GM21381 (cell line): ENCODE measurements around the gene C13orf46.
"Not testable (repeated sequence)": the region's sequence is repeated elsewhere in the genome, so short reads cannot be mapped to it uniquely, and the experiment has no call there.

Source experiments
- ATAC-seq: cut with Tn5 transposase; IDR thresholded peaks from one replicate; pipeline ENCODE4 v1.9.1; 2021; ENCODE audit warnings: mild to moderate bottlenecking, moderate library complexity; ENCODE audit not compliant: unreplicated experiment

The C13orf46 gene

DNA sequence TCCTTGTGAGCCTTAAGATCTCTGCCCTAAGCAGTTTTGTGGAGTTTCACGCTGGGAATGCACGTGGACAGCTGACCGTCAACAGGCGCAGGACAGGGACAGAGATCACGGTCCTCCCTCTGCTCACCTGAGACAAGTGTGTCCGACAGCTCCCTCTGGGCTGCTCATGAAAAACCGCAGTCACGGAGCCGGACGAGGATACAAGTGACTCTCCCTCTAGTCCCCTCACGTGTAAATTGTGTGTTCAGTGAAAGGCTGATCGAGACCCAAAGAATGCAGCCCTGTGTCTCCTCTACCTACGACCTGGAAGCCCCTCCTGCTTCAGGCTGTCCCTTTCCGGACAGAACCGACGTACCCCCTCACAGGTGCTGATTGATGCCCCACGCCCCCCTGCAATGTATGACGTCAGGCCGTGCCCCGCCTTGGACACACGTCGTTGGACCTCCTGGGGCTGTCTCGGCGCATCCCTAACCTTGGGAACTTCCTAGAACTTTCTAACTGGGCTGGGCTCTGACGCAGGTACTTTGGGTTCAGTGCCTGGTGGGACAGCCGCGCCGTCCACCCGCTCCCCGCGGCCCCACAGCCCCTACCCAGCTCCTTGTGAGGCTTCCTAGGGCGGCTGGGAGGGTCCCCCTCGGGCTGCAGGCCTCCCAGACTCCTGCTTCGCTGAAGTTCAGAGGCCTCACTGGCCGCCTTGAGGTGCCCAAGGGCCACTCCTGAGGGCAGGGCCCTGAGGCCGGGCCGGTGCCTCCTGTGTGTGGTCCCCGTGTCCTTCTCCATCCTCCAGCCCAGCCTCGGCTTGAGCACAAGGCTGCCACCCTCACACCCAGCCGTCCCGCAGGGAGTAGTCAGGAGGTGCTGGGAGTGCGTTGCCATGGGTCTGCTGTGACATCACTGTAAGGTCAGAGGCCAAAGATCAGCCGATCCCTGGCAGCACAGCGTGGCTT lies at the start of gene C13orf46:
Gene C13orf46 (minus strand): TSS at position 859 of the 947 bp plus-strand sequence. CDS start 79 bp downstream, at position 780.
- no peak for ATAC-seq

DNA sequence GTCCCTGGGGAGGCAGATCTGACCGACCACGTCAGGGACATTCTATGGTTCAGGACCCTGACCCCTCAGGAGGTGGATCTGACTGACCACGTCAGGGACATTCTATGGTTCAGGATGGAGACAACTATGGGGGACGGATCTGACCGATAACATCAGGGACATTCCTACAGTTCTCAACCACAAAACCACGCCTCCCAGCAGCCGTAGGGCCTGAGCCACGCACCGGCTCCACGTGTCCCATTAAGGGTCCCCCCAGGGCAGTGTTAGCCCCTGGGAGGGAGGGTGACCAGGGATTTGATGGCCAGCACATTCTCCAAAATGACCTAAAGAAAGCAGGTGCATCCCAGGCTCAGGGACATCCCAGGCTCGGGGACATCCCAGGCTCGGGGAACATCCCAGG lies 49.0 kb upstream of the C13orf46 start:
- no peak for ATAC-seq

- no peak for ATAC-seq
Measured at GRCh38 chr13:114022309-114022669, 48.4 kb upstream of the C13orf46 start.

GRCh38 chr13:114021464-114022308 lies 47.8 kb upstream of the C13orf46 start:
- no peak for ATAC-seq

GRCh38 chr13:114020750-114021463 lies 47.0 kb upstream of the C13orf46 start:
- ATAC-seq = no peak

- not testable (repeated sequence) for ATAC-seq
Measured at GRCh38 chr13:114020134-114020533, 46.3 kb upstream of the C13orf46 start.

- ATAC-seq = no peak
Measured at GRCh38 chr13:114019367-114019766, 45.5 kb upstream of the C13orf46 start.

GRCh38 chr13:114018461-114019055 lies 44.7 kb upstream of the C13orf46 start:
- no peak for ATAC-seq

DNA sequence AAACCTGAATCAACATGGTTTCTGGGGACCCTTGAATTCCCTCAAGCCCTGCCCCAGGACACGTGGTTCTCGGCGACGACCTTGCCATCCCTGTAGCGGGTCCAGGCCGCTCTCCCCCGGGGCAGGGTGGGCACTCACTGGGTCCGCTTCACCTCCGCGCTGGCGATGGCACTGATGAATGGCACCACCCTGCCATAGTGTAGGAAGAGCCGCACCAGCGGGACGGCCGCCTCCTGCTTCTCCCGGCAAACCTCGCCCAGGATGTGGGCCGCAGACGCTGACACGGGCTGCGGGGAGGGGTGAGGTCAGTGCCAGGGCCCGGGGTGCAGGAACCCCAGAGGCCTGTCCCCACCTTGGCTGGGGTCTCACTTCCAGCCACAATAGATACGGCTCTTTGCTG lies 44.1 kb upstream of the C13orf46 start:
- no peak for ATAC-seq

DNA sequence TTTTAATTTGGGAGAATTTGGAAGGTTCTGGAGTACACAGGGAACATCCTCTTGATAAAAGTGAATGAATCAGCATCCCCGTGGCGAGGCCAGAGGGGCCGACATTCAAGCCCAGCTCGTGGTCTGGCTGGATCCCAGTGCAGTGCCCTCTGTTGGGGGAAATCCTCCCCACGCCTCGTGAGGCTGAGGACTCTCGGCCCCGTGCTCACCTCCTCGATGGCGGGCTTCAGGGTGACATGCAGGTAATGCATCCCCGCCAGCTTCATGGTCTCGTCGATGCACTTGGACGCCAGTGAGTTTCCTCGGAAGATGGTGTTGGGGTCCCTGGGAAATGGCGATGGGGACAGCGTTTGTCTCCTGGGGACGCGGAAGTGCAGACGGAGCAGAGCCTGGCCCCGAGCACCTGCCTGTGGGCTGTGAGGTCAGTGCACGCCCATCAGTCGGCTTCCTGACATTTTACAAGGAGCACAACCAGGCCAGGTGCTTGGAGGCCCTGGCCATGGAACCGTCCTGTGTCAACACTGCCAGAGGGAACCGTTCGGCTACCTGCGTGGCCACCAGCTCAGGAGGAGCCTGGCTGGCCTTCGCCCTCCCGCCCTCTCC lies 43.3 kb upstream of the C13orf46 start:
- ATAC-seq = no peak

DNA sequence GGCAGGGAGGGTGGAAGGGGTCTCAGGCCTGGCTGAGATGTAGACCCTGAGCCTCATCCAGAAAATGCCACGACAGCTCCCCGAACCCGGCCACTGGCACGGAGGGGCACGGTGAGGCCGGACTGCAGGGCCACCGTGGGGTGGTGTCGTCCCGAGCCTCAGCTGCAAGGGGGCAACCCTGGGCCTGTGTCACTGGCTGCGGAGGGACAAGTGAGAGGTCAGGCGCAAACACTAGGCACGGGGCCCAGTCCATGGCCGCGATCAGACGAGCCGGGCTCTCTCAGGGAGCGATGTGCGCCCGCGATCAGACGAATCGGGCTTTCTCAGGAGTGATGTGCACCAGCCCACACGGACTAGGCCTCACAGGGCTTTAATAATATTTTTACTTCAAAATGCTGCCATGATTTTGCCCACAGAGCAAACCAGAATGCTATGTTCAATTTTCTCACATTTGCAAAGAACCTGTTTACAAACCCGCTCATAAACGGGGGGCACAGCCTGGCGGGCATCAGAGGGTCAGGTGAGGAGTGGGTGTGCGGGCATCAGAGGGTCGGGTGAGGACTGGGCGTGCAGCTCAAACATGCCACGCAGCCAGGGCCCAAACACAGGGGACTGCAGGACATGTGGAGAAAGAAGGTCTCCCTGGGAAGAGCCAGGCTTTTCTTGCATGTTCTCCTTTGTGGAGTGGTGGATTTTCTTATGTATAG lies 42.6 kb upstream of the C13orf46 start:
- ATAC-seq = no peak

- ATAC-seq = no peak
Measured at GRCh38 chr13:114015969-114016295, 42.1 kb upstream of the C13orf46 start.

GRCh38 chr13:114015111-114015968 lies 41.5 kb upstream of the C13orf46 start:
- ATAC-seq = no peak

DNA sequence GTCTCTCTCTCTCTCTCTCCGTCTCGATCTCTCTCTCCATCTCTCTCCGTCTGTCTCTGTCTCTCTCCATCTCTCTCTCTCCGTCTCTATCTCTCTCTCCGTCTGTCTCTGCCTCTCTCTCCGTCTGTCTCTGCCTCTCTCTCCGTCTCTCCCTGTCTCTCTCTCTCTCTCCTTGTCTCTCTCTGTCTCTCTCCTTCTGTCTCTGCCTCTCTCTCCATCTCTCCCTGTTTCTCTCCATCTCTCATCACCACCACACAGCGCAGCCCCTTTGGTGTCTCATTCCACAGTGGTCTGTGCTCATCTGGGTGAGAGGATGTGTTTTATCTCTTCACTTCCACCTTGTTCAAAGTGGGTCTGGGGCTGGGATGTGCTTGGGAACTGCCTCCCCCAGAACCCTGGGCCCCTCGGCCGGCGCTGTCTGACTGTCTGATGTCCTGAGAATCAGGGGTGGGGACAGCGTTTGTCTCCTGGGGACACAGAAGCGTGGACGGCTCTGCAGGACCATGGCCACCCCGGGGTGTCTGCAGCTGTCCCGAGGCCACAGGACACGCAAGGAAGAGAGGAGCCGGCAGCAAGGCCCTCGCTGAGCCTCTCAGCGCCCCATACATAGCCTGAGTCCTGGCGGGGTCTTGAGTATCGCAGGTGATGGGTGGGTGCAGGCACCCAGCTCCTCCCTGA lies 40.2 kb upstream of the C13orf46 start:
- ATAC-seq = no peak

GRCh38 chr13:114013336-114013735 lies 39.5 kb upstream of the C13orf46 start:
- no peak for ATAC-seq

- no peak for ATAC-seq
Measured at GRCh38 chr13:114012921-114013320, 39.0 kb upstream of the C13orf46 start.

DNA sequence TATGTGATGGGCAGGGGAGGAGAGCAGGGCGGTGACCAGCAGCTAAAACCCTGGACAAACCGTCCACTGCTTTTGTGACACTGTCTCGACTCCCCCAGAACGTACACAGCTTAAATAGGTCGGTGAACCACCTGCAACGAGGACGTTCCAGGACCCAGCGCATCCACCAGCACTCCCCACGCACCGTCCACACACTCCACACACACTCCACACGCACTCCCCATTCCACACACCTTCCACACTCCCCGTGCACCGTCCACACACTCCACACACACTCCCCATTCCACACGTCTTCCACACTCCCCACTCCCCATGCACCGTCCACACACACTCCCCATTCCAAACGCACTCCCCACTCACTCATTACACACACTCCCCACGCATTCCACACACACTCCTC lies 38.3 kb upstream of the C13orf46 start:
- ATAC-seq = no peak

GRCh38 chr13:114011226-114011625 lies 37.4 kb upstream of the C13orf46 start:
- ATAC-seq = no peak
